Kidney (tissue), 14 donors: ENCODE results near the gene DLG2. TPM values are rescaled to one million over a fixed set of nuclear protein-coding genes. Genes with fewer than 3 reads are reported as not detected.

Source experiments
- DNase-seq, 5 donors: peaks; one replicate each; pipeline ENCODE4 v3.0.0-alpha.2; 2013 to 2020
- FAIRE-seq: peaks from 2 replicates; lab custom pipeline; 2012; peaks lifted over from hg19 to GRCh38; lab: Jason Lieb, UNC
- H3K27ac ChIP-seq, 2 donors: one replicate each; pipeline ENCODE4 v1.7.0; 2013; ENCODE audit warnings: low read depth in 2 of 2, low read length in 2 of 2, inconsistent platforms in 1 of 2
- H3K27me3 ChIP-seq: one replicate; pipeline ENCODE4 v1.7.1; 2013; ENCODE audit warnings: low read length, inconsistent platforms; ENCODE audit not compliant: control insufficient read depth, insufficient read depth
- H3K36me3 ChIP-seq, 3 donors: one replicate each; pipeline versions ENCODE4 v1.7.0 to v1.7.1; 2013; ENCODE audit warnings: low read length in 3 of 3, control low read depth in 1 of 3, inconsistent platforms in 1 of 3; ENCODE audit not compliant: insufficient read depth in 3 of 3, control insufficient read depth in 2 of 3
- H3K4me1 ChIP-seq, 3 donors: one replicate each; pipeline versions ENCODE4 v1.7.0 to v1.7.1; 2013; ENCODE audit warnings: low read length in 3 of 3, inconsistent platforms in 1 of 3, low read depth in 1 of 3; ENCODE audit not compliant: control insufficient read depth in 2 of 3, insufficient read depth in 2 of 3
- H3K4me3 ChIP-seq, 3 donors: one replicate each; pipeline versions ENCODE4 v1.7.0 to v1.8.1; 2013; ENCODE audit warnings: low read length in 3 of 3, control low read depth in 1 of 3, inconsistent platforms in 1 of 3
- H3K9ac ChIP-seq, 3 donors: one replicate each; pipeline versions ENCODE4 v1.7.0 to v1.7.1; 2013; ENCODE audit warnings: low read length in 3 of 3, control low read depth in 1 of 3, inconsistent platforms in 1 of 3
- H3K9me3 ChIP-seq, 3 donors: one replicate each; pipeline versions ENCODE4 v1.7.0 to v1.7.1; 2013; ENCODE audit warnings: low read length in 3 of 3, control low read depth in 1 of 3, inconsistent platforms in 1 of 3; ENCODE audit not compliant: control insufficient read depth in 2 of 3, insufficient read depth in 1 of 3
- CTCF ChIP-seq: IDR thresholded peaks from 3 replicates; pipeline ENCODE4 v1.5.1; 2012; ENCODE audit warnings: mild to moderate bottlenecking, moderate library complexity, borderline replicate concordance; ENCODE audit not compliant: insufficient read depth; ENCODE audit errors: extremely low read depth
- intact Hi-C: fragments of 100-400 bp; cut with DNase I; formaldehyde crosslinking; loops from one replicate; pipeline ENCODE4 v1.11.1; 2022
- polyA plus RNA-seq: library from polyadenylated mRNA; stranded (reverse); fragments of 350-450 nt; fragmentation: Illumina TruSeq; extraction: RNeasy Lipid Tissue Mini Kit (QIAGEN cat#74804); gene quantifications from one replicate; pipeline ENCODE4 v1.2.3, GENCODE V29; 2014; ENCODE audit warnings: low read depth, low replicate concordance; ENCODE audit not compliant: insufficient read depth
- total RNA-seq: library from RNA; stranded (reverse); fragmentation: NEBNext Ultra II Directional; extraction: Animal tissue kit (Norgen Biotek cat#: 25700); gene quantifications from one replicate; pipeline ENCODE4 v1.2.1, GENCODE V29; 2021
- donor health status: control.
- donor health status: control.
- donor health status: control.
- donor health status: control.
- donor health status: control.
- donor health status: DM: yes; HTN: yes; CAD: no.
- donor health status: Normal renal cell carcinoma (clear cell type).

DLG2 gene
- total and polyA plus RNA-seq, 2 donors from 2014 or later = 2.9 to 7.2 TPM

DNA sequence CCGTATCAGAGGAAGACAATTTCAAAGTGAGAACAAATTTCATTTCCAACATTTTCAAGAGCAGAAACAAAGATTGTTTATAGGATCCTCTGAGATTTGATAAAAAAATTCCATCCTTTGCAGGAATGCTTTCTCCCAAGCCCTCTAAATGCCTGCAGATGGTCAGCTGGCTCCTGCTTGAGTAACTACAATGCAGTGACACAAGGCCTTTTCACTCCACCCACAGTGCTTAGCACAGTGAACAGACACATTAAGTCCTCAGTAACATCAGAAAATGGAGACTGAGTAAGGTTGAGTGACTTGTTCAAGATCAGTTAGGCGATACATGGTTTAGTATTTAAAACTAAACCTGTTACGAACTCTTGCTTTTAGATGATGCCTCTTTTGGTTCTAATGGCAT is 1813.8 kb downstream of the DLG2 start:
- FAIRE-seq (no peak), DNase-seq (no peak)
- Histone ChIP-seq H3K27me3 (no peaks in the 10 kb centered on the region), H3K4me3 (no peak overlapping the region), H3K36me3 (no peaks in the 10 kb centered on the region), H3K9me3 (no peaks in the 10 kb centered on the region), H3K9ac (no peak overlapping the region), H3K27ac (no peak overlapping the region), H3K4me1 (no peaks in the 10 kb centered on the region)
- intact Hi-C loops = no loop called here
- TF ChIP-seq CTCF = no peak

GRCh38 chr11:83809274-83809673 is 1817.9 kb downstream of the DLG2 start:
- H3K9ac ChIP-seq = no peak overlapping the region
- H3K27ac ChIP-seq = no peak overlapping the region
- H3K4me1 ChIP-seq = no peaks in the 10 kb centered on the region
- H3K36me3 ChIP-seq = no peaks in the 10 kb centered on the region
- no peak overlapping the region for H3K4me3 ChIP-seq
- no peaks in the 10 kb centered on the region for H3K9me3 ChIP-seq
- FAIRE-seq (no peak), DNase-seq (no peak)
- TF ChIP-seq CTCF = no peak
- intact Hi-C loops = no loop called here
- no peaks in the 10 kb centered on the region for H3K27me3 ChIP-seq

DNA sequence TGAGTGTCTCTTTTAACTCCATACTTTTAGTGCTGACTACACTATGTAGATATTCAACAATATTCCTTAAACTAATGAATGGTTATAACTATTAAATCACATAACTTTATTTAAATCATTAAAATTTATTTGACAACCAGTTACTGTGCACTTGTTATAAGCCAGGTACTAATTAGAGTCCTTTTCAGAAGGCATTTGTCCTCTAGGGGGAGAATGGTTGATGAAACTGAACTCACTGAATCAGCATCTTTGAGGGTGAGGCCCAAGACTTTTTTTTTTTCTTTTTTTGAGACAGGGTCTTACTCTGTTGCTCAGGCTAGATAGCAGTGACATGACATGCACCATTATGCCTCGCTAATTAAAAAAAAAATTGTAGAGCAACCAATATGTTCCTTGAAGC is 1825.3 kb downstream of the DLG2 start:
- intact Hi-C loops = no loop called here
- DNase-seq = no peak
- Histone ChIP-seq H3K27me3 (no peaks in the 10 kb centered on the region), H3K4me1 (no peaks in the 10 kb centered on the region), H3K4me3 (no peak overlapping the region), H3K9ac (no peak overlapping the region), H3K9me3 (no peaks in the 10 kb centered on the region), H3K36me3 (no peaks in the 10 kb centered on the region), H3K27ac (no peak overlapping the region)
- FAIRE-seq = no peak
- TF ChIP-seq CTCF = peak; percentile 3

- Histone ChIP-seq H3K27me3 (no peaks in the 10 kb centered on the region), H3K9ac (no peak overlapping the region), H3K27ac (no peak overlapping the region), H3K36me3 (no peaks in the 10 kb centered on the region), H3K4me1 (no peaks in the 10 kb centered on the region), H3K9me3 (no peaks in the 10 kb centered on the region), H3K4me3 (no peak overlapping the region)
- intact Hi-C loops = no loop called here
- DNase-seq (no peak), FAIRE-seq (no peak)
- TF ChIP-seq CTCF = no peak
Observed at GRCh38 chr11:83793310-83793709, 1833.8 kb downstream of the DLG2 start.
